ENCODE results near the gene ERBB2. TPM values are rescaled to one million over a fixed set of nuclear protein-coding genes. Genes with fewer than 3 reads are reported as not detected.

ERBB2 gene
- total and polyA plus RNA-seq, 2 of the 13 experiments (the other 11 are each of a cell fraction or from before 2014, with no cell fraction given): 57.7 to 64.1 TPM

- ChIA-PET CTCF (ENCODE audit: low intra/inter-chr PET ratio, low total read pairs) (no interaction called here), POLR2A (no interaction called here)
- Histone ChIP-seq H3K4me2 (ENCODE audit: low read depth, low read length) (no peak overlapping the region), H3K27me3 (ENCODE audit: control insufficient read depth in 1 of 2, insufficient read depth in 2 of 2, low read length in 2 of 2) (peaks cover 0 to 2% of the 10 kb centered on the region in 2 experiments; a peak in 2 of 5 replicates), H3K4me1 (ENCODE audit: insufficient read depth, low read length) (peaks cover 28% of the 10 kb centered on the region), H4K20me1 (ENCODE audit: insufficient read depth, low read length) (no peaks in the 10 kb centered on the region), H3K36me3 (replicated peaks in 1 of 2; ENCODE audit: control insufficient read depth in 1 of 2, insufficient read depth in 2 of 2, low read length in 2 of 2) (peaks cover 22 to 26% of the 10 kb centered on the region in 2 experiments; a peak in 4 of 5 replicates), H3K9me3 (ENCODE audit: low read length) (no peaks in the 10 kb centered on the region), H3K4me3 (replicated peaks in 1 of 3; ENCODE audit: insufficient read depth in 1 of 3, low read depth in 2 of 3, low read length in 3 of 3) (no peak overlapping the region), H3K9ac (ENCODE audit: insufficient read depth, low read depth, low read length) (no peak overlapping the region), H3K79me2 (ENCODE audit: insufficient read depth, low read length) (no peaks in the 10 kb centered on the region), H2AFZ (ENCODE audit: low read length) (no peak overlapping the region), H3K27ac (ENCODE audit: extremely low read length, insufficient read depth, low read length) (no peak overlapping the region)
- intact Hi-C loops (cut with micrococcal nuclease; ENCODE audit: unreplicated experiment): no loop called here
- BruUV-seq (replicated peaks): no TSS peak
- 92% methylated on average over 29 of the region's 35 CpGs for WGBS (ENCODE audit: low lambda C conversion rate)
- no peak for ATAC-seq
- no peak for DNase-seq (ENCODE audit: low spot score)
- in situ Hi-C loops (cut with HindIII; ENCODE audit: extremely low pct_ligation_motif_present, low pct_unique_long_range_greater_than_20kb): no loop called here
- peak; percentile 12 for TF ChIP-seq AGO2 (optimal IDR thresholded peaks at IDR 0.05; ENCODE audit: low read depth, low read length)
- peak; percentile 48 for TF ChIP-seq ZNF629 (CRISPR knock-in tag; conservative IDR thresholded peaks at IDR 0.05)
- no peak for TF ChIP-seq CENPX (CRISPR knock-in tag; IDR thresholded peaks at IDR 0.05)
- FAIRE-seq: no peak
Observed at GRCh38 chr17:39660397-39661385, 39.2 kb upstream of the ERBB2 start.

- no peak for FAIRE-seq
- in situ Hi-C loops (cut with HindIII; ENCODE audit: extremely low pct_ligation_motif_present, low pct_unique_long_range_greater_than_20kb): no loop called here
- 93% methylated on average over 8 of the region's 8 CpGs for WGBS (ENCODE audit: low lambda C conversion rate)
- no peaks in the 10 kb centered on the region for H3K9me3 ChIP-seq (ENCODE audit: low read length)
- no peak for DNase-seq (ENCODE audit: low spot score)
- 0 out of 2 replicates have a peak, but pooled peaks have one; percentile 12 for TF ChIP-seq ZMYM3 (CRISPR knock-in tag; IDR thresholded peaks at IDR 0.05)
- no peak for TF ChIP-seq ZNF788 (CRISPR knock-in tag; IDR thresholded peaks at IDR 0.05; ENCODE audit: borderline replicate concordance)
- POLR2A ChIA-PET: no interaction called here
- intact Hi-C loops (cut with micrococcal nuclease; ENCODE audit: unreplicated experiment): no loop called here
- H3K4me2 ChIP-seq (ENCODE audit: low read depth, low read length): no peak overlapping the region
- no peak overlapping the region for H2AFZ ChIP-seq (ENCODE audit: low read length)
- no peak for ATAC-seq
- no peak overlapping the region for H3K9ac ChIP-seq (ENCODE audit: insufficient read depth, low read depth, low read length)
- no TSS peak for BruUV-seq (replicated peaks)
- peaks cover 22 to 26% of the 10 kb centered on the region in 2 experiments; a peak in 4 of 5 replicates for H3K36me3 ChIP-seq (replicated peaks in 1 of 2; ENCODE audit: control insufficient read depth in 1 of 2, insufficient read depth in 2 of 2, low read length in 2 of 2)
- H3K79me2 ChIP-seq (ENCODE audit: insufficient read depth, low read length): no peaks in the 10 kb centered on the region
- H4K20me1 ChIP-seq (ENCODE audit: insufficient read depth, low read length): no peaks in the 10 kb centered on the region
- CTCF ChIA-PET (ENCODE audit: low intra/inter-chr PET ratio, low total read pairs): interaction anchor here (3.6 kb wide), 1 partner anchor 39 kb away, joined by 22 read pairs; no protein-coding TSS in a partner anchor
- peaks cover 39% of the 10 kb centered on the region for H3K4me1 ChIP-seq (ENCODE audit: insufficient read depth, low read length)
- H3K27me3 ChIP-seq (ENCODE audit: control insufficient read depth in 1 of 2, insufficient read depth in 2 of 2, low read length in 2 of 2): peaks cover 2 to 14% of the 10 kb centered on the region in 2 experiments; a peak in 4 of 5 replicates
- no peak overlapping the region for H3K4me3 ChIP-seq (replicated peaks in 1 of 3; ENCODE audit: insufficient read depth in 1 of 3, low read depth in 2 of 3, low read length in 3 of 3)
- H3K27ac ChIP-seq (ENCODE audit: extremely low read length, insufficient read depth, low read length): no peak overlapping the region
Observed at GRCh38 chr17:39661744-39662541, 37.9 kb upstream of the ERBB2 start.
